NCI-H748 (cell line): Measurements from ENCODE around the gene OR51D1.

Experiments used
- DNase-seq: peaks from one replicate; lab custom pipeline; 2025; ENCODE audit not compliant: unreplicated experiment; lab: John Stamatoyannopoulos, UW

Gene OR51D1

DNA sequence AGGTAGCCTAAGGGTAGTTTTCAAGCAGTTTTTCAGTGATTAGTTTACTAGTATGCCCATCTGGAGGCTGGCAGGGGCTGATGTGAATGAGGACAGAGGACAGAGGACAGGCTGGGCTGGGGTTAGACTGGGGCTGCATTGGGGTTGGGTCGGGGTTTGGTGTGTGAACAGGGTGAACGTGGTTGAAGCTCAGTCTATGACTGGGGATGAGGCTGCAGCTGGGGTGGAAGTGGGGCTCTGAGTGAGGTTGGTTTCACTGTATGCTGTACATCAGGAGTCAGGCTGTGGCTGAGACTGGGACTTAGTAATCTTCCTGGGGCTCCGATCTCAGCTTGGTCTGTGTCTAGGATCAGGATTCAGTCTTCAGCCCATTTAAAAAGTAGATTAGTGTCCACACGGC lies 7.0 kb downstream of the OR51D1 start:
- DNase-seq, result peak; percentile 49

DNA sequence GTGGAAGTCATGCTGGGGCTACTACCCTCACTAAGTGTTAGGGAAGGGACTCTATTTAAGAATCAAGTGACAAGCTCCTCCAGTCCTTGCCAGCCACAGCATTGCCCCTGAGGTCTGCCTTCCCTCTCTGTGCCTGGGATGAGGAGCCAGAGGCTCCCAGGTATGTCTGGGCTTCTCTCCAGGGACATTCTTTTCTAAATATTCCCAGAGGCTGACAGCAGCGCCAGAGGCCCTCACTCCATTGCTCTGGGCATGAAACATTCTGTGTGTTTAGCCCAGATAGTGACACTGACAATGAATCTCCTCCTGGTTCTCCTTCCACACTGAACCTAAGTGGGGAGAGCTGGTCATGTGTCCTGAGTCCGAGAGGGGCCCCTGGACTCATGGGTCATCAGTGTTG lies 8.7 kb downstream of the OR51D1 start:
- peak; percentile 17 for DNase-seq

DNA sequence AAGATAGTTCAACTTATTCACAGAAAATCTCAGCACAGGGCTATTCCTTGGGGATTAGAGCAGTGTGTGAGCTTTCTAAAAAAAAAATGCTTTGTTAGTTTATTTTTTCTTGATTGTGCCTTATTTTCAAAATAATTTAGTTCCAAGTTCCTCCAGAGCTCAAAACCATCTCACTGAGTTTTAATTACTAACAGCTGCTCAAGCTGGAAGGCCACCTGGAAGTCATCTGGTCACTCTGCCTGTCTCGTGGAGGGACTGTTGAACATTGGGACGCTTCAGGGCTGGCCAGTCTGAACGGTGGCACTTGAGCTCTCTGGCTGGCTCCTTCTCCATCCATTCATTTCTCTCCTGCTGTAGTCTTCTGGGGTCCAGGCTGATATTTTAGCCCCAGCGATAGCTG lies 10.5 kb downstream of the OR51D1 start:
- DNase-seq, result peak; percentile 25

DNA sequence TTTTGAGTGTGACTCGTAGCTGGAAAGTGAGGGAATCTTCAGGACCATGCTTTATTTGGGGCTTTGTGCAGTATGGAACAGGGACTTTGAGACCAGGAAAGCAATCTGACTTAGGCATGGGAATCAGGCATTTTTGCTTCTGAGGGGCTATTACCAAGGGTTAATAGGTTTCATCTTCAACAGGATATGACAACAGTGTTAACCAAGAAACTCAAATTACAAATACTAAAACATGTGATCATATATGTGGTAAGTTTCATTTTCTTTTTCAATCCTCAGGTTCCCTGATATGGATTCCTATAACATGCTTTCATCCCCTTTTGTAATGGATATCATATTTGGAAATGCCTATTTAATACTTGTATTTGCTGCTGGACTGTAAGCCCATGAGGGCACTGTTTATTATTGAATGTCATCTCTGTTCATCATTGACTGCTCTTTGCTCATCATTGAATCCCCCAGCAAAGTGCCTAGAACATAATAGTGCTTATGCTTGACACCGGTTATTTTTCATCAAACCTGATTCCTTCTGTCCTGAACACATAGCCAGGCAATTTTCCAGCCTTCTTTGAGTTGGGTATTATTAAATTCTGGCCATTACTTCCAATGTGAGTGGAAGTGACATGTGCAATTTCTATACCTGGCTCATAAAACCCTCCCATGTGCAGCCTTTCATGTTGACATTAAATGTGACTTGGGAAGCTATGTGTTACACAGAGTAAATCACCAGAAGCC lies 17.5 kb downstream of the OR51D1 start:
- DNase-seq, result no peak

DNA sequence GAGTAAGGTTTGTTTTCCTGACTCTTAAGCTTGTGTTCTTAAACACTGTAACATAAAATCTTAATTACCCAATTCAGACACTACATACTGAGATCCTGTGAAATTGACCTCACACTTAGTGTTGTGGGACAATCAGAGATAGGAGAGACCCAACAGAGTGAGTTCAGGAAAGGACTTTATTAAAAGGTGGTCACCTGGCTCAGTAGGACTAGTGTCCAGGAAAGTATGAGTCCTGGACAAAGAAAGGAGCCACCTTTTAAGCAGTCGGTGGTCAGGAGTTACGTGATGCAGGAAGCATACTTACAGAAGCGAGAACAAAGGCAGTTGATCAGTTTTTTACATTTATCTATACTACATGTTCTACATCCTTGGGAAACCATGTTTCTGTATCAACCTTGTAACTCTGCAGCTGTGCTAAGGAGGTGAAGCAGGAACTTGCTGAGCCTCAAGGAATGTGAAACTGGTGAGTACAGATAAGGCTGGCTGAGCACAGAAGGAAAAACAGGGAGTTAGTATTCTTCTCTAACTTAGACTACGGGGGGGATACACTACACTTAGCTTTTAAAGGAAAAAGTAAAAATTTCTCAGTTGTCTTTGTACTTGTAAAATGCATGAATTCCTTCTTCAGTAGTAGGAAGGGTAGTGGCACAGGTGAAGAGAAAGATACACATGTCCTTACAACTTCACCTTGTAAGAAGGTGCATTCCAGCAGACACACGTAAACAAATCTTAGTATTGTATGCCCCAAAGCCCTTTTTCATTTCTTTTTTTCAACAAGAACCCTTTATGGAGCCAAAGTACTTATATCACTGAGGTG lies 21.6 kb downstream of the OR51D1 start:
- no peak for DNase-seq

DNA sequence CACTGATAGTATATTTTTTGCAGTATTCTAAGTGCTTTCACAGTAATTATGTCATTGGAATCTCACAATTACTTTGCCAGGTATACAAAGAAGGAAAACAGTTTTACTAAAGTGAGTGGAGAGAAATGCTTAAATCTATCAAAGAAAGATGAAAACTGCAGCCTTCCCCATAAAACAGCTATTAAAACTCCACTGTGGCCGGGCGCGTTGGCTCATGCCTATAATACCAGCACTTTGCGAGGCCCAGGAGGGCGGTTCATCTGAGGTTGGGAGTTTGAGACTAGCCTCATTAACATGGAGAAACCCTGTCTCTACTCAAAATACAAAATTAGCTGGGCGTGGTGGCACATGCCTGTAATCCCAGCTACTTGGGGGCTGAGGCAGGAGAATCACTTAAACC lies 25.6 kb downstream of the OR51D1 start:
- DNase-seq, result peak; percentile 62

DNA sequence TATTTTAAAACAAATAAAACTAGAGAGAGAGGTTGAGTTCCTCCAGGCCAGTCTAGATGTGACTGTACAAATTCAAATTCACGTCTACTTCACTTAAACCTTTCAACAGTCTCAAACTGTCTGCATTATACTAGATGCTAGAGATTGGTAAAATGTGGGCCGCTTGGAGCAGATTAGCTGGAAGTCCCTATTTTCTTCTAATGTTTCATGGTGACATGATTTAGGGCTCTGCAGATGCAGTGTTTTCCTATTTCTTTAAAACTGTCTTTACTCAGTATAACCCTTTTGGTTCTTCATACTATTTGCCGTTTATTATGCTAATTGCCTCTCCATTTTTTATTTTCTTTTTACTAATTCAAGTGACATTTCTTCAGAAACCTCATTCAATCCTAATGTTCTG lies 26.9 kb downstream of the OR51D1 start:
- no peak for DNase-seq

DNA sequence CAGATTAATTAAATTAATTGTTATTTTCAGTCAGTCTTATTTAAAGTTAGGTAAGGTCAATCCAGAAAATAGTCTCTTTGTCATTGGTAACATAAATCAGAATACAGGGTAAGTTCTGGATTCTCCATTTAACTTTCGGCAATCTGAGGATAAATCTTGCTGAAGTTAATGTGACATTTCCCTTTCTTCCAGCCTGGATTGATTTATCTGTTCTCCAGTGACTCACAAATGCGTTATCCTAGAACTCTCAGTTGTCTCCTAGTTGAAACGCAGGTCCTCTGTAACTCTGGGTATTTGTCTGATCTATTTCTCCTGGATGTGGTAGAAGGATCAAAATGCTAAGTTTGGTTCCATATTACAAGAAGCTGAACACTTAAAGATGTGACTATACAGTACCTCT lies 27.5 kb downstream of the OR51D1 start:
- no peak for DNase-seq

DNA sequence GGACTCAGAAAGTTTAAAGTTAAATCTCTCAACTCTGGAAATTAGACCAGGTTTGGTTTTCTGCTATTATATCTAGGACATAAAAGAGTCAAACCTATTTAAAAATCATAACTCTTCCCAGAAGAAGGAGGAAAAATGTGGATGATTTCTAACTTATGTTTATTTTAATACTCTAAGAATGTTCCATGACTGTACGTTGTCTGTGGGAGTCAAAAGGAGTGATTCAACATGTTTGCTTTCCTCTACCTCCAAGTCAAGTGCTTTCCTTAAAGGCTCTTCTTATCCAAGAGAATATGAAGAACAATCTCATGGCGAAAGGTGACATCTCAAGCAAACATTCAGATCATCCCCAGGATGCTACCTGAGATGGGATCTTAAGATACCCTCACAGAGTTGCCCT lies 28.1 kb downstream of the OR51D1 start:
- DNase-seq, result no peak

DNA sequence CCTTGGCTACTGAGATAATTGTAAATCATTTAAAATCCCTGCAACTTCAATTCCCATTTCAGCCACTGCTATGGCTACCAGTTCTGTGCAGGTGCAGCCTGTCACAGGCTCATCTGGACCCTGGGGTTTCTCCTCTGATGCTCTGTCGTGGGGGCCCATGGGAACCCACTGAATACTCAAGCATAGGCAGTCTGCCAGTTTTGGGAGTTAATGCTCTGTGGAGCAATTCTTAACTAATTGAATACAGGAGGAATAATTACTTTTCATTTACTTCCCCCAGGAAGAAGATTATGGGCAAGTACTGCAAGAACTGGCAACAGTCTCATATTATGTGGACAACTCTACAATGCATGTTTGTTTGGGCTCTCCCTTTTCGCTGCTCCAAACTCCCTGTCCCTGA lies 34.5 kb downstream of the OR51D1 start:
- DNase-seq, result no peak

DNA sequence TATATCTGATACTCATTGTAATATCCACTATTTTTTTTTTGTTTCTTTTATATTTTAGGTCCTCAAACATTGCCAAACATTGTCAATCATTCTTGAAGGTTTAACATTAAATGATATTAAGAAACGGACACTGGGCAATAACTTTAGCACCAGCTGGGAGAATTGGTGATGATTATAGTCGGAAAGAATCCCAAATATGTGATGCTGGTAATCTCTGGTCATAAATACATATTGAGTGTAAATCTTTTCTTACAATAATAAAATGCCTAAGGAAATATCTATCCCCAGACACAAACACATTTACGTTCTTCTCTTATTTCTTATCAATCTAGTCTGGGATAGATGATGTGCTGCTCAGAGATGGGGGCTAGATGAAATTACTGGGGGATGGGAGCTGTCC lies 35.2 kb downstream of the OR51D1 start:
- no peak for DNase-seq

DNA sequence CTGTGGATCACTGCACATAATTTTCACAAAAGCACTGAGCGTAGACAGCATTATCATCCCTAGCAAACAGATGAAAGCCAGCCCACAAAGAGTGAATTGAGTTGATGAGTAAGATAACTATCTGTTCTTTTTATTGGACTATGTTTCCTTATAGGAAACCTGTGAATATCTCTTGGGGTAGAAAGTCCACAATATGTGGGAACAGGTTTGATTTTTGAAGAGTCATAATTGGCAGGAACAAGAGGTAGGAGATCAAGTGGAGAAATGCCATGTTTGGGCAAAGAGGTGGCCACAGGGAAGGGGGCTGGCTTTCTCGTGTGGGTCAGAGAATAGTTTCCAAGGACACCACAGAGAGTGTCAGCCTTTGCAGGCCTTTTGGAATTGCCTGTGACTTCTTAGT lies 36.5 kb downstream of the OR51D1 start:
- DNase-seq, result no peak

DNA sequence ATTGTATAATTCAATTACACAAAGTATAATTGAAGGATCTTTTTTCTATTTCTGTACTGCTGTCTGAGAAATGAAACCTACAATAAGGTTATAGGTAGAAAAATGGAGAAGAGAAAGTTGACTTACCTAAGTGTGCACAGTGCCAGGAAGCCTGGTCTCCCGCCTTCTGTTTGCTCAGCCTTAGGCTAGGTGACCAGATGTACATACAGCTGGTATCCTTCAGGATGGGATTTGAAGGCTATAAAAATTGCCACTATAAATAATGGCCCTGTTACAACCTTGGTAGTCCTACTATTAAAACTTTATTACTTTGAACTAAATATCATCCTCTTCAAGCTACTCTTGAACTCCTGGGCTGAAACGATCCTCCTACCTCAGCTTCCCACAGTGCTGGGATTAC lies 40.7 kb downstream of the OR51D1 start:
- peak; percentile 84 for DNase-seq

DNA sequence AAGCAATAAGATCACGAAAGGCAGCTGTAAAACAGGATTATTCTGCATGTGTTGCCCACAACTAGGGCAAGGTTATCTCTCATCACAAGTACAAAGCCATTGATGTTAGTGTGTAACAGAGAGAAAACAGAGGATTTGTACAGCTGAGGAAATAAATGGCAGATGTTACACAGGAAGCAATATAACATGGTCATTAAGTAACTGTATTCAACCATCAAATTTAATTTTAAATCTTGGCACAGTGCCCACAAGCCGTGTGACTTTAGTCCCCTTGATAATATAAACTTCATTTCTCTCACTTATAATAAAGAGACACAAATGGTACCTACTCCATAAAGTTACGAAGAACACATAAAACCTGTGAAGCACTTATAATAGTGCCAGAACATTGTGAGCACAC lies 43.1 kb downstream of the OR51D1 start:
- DNase-seq, result peak; percentile 96

DNA sequence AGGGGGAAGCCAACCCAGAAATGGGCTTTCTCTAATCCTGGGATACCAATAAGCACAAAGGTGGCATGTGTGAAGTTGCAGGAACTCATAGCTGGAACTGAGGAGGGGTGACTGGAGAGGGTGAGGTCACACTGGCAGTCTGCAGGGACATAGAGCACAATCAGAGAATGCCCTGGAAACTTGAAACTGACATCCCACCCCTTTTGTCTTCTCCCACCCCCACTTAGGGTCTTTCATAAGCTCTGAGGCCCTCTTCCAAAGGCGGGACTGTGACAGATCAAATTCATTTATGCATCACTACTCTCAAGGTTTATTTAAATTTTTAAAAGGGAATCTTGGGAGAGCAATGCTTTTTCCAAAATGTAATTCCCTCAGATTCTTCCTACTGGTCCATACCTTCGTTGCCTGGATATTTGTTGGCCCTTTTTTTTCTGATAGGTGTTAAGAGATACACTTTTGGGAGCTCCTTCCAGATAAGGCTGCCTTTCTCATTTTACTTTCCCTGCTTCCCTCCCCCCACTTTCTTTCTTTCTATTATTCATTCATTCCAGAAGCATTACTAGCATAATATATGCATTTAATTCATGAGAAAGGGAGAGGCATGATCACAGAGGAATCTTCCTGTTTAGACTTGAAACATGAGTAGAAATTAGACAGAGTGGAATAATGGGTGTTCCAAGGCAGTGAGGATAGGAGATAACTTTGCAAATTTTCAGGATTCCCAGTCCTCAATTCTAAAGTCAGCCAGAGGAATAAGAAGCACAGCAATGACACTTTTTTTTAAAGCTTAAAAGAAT lies 45.5 kb downstream of the OR51D1 start:
- no peak for DNase-seq

DNA sequence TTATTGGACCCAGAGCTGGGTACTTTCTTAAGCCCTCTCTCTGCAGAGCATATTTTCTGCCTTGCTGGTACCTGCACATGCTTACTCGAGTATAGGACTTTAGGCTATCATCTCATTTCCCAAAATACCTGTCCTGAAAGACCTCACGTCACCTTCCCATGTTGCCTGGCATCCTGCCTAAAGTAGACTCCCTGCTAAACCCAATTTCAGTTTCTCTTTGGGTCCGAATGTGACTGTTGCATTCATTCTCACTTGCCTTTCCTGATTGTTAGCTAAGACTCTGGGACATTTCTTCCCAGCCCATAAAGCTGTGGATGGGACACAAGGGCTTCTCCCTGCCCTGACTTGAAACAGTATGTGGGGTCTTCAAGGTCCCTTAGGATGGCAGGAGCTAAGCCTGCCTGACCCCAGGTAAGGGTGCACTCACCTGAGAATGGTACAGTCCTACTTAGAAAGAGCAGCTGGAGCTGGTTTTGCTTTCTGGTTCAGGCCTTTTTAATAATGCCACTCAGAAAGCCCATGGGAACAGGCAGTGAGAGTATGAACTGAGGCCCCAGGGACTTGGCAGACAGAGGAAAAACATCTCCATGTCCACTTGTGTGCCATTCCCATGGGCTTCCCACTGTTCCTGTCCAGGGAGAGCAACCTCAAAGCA lies 47.5 kb downstream of the OR51D1 start:
- no peak for DNase-seq
